Chondrocyte (in vitro differentiated cells): ENCODE results near the gene SCGB1A1. TPM values are rescaled to one million over a fixed set of nuclear protein-coding genes. Genes with fewer than 3 reads are reported as not detected.

Source experiments
- DNase-seq: peaks from one replicate; pipeline ENCODE4 v3.0.0; 2021; ENCODE audit warnings: mixed read lengths, low spot score
- H3K27ac Mint-ChIP-seq: one replicate; pipeline ENCODE4 v1.8.0; 2021; ENCODE audit warnings: mild to moderate bottlenecking, moderate library complexity, mixed read lengths; ENCODE audit not compliant: unreplicated experiment
- H3K27me3 Mint-ChIP-seq: 2 replicates; pipeline ENCODE4 v1.8.0; 2021; ENCODE audit warnings: low read depth, mixed read lengths
- H3K36me3 Mint-ChIP-seq: 2 replicates; pipeline ENCODE4 v1.8.0; 2021; ENCODE audit warnings: low read depth, mixed read lengths
- H3K4me1 Mint-ChIP-seq: 2 replicates; pipeline ENCODE4 v1.8.0; 2021; ENCODE audit warnings: low read depth, mild to moderate bottlenecking, mixed read lengths
- H3K4me3 Mint-ChIP-seq: one replicate; pipeline ENCODE4 v1.8.0; 2021; ENCODE audit warnings: mild to moderate bottlenecking, moderate library complexity, mixed read lengths; ENCODE audit not compliant: unreplicated experiment
- H3K9me3 Mint-ChIP-seq: 2 replicates; pipeline ENCODE4 v1.8.0; 2021; ENCODE audit warnings: low read depth, mixed read lengths
- CTCF ChIP-seq: fragments of 200-600 bp; sonication (generic); IDR thresholded peaks from 2 replicates; pipeline ENCODE4 v1.5.0; 2021; ENCODE audit warnings: antibody characterized with exemption, mild to moderate bottlenecking, moderate library complexity
- total RNA-seq: library from RNA; stranded (reverse); gene quantifications from 3 replicates; pipeline ENCODE4 v1.2.1, GENCODE V29; 2021

SCGB1A1 gene
- total RNA-seq, 1 donor from 2014 or later: not detected

GRCh38 chr11:62398011-62398994, 20.5 kb upstream of the SCGB1A1 start:
- Mint-ChIP-seq H3K4me3 (no peak overlapping the region), H3K9me3 (no peaks in the 10 kb centered on the region), H3K27me3 (no peaks in the 10 kb centered on the region), H3K4me1 (peaks cover 65% of the 10 kb centered on the region), H3K27ac (peak overlapping the region; percentile 80), H3K36me3 (no peaks in the 10 kb centered on the region)
- DNase-seq: no peak
- no peak for TF ChIP-seq CTCF

GRCh38 chr11:62399172-62399877, 19.5 kb upstream of the SCGB1A1 start:
- Mint-ChIP-seq H3K4me3 (no peak overlapping the region), H3K36me3 (no peaks in the 10 kb centered on the region), H3K27me3 (no peaks in the 10 kb centered on the region), H3K4me1 (peaks cover 67% of the 10 kb centered on the region), H3K27ac (peak overlapping the region; percentile 80), H3K9me3 (no peaks in the 10 kb centered on the region)
- DNase-seq: no peak
- no peak for TF ChIP-seq CTCF

GRCh38 chr11:62399878-62400266, 19.0 kb upstream of the SCGB1A1 start:
- Mint-ChIP-seq H3K4me3 (no peak overlapping the region), H3K27ac (peak overlapping the region; percentile 51), H3K4me1 (peaks cover 63% of the 10 kb centered on the region)

GRCh38 chr11:62400281-62400680, 18.6 kb upstream of the SCGB1A1 start:
- H3K4me1 Mint-ChIP-seq: peaks cover 59% of the 10 kb centered on the region

More at GRCh38 chr11:62399878-62400266, 19.0 kb upstream of the SCGB1A1 start:
- no peak for TF ChIP-seq CTCF
- Mint-ChIP-seq H3K27me3 (no peaks in the 10 kb centered on the region), H3K9me3 (no peaks in the 10 kb centered on the region), H3K36me3 (no peaks in the 10 kb centered on the region)
- no peak for DNase-seq

More at GRCh38 chr11:62400281-62400680, 18.6 kb upstream of the SCGB1A1 start:
- no peak for DNase-seq
- Mint-ChIP-seq H3K27ac (peak overlapping the region; percentile 51), H3K36me3 (no peaks in the 10 kb centered on the region), H3K27me3 (peaks cover 2% of the 10 kb centered on the region), H3K9me3 (no peaks in the 10 kb centered on the region), H3K4me3 (peak overlapping the region; percentile 16)
- no peak for TF ChIP-seq CTCF
